Left colon (tissue), 2 donors: ENCODE measurements around the gene ATG12. TPM values are rescaled to one million over a fixed set of nuclear protein-coding genes. Genes with fewer than 3 reads are reported as not detected.
"Not testable (repeated sequence)": the region's sequence is repeated elsewhere in the genome, so short reads cannot be mapped to it uniquely, and the experiment has no call there.

Experiments
- ATAC-seq: fragments of 200-7000 bp; cut with Tn5 transposase; one replicate; pipeline ENCODE4 v1.9.1; 2020; ENCODE audit warnings: mild to moderate bottlenecking, moderate library complexity
- DNase-seq, 2 donors: peaks; one replicate each; pipeline ENCODE4 v3.0.0-alpha.2; 2020
- intact Hi-C, 2 donors: fragments of 100-400 bp; cut with DNase I in 1 of 2; cut with micrococcal nuclease in 1 of 2; formaldehyde crosslinking; loops; one replicate each; pipeline versions ENCODE4 v1.11.2 to v1.14.0; 2022; cut with DNase I, micrococcal nuclease
- total RNA-seq, 2 donors: library from RNA; stranded (reverse); fragmentation: NEBNext Ultra II Directional; extraction: Animal tissue kit (Norgen Biotek cat#: 25700); gene quantifications; one replicate each; pipeline ENCODE4 v1.2.1, GENCODE V29; 2021
- donor health status: DM: no; HTN: no; CAD: no.
- donor health status: DM: yes; HTN: yes; CAD: no.

ATG12 gene
- total RNA-seq, 2 donors from 2014 or later: 31.2 to 32.8 TPM

DNA sequence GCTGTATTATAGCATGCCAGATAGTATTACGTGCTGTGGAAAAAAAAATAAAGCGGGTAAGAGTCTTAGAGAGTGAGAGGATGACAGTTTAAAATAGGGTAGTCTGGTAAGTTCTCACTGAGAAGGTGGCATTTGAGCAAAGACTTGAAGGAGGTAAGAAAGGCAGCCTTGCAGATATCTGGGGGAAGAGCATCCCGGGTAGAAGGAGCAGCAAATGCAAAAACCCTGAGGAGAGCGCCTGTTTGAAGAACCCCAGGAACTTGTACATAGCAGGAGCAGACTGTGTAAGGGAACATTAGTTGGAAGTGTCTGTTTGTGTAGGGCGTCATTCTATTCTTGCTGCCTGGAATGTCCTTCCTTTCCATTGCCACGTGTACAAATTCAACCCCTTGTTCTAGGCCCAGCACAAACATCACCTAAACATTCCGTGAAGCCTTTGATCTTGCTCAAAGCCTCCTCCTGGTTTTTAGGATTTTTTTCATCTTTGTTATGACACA lies 3.0 kb upstream of the ATG12 start:
- intact Hi-C loops: no loop called here
- ATAC-seq: no peak

DNA sequence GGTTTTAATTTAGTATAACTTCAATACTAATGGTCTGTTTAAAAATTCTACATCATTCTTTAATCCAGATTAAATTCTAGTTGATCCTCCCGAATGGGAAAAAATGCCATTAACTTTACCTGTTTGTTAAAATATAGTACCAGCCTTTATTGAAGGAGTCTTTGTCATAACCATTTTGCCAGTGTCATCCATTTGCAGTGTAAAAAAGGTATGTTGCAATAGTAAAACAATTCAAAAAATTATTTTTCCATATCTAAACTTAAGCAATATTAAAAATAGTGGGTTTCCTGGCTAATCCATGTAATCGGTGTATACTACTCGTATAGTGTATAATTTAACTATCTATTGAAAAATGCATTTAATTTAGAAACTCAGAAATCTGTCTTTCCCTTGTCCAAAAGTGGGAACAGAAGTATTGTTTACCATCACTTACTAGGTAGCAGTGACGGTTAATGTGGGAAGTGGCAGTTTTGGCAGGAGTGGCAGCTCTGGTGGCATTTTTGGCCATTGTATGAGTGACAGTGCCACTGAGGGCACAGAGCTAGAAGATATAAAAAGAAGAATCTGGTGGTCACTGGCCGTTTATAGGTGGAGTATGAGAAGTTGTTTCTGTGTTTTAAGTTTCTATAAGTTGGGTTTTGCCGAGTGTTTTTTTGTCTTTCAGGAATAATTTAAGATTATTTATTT lies 2.2 kb upstream of the ATG12 start:
- no peak for ATAC-seq
- intact Hi-C loops: no loop called here
- DNase-seq: no peak

More for the DNA sequence above, 3.0 kb upstream of the ATG12 start:
- no peak for DNase-seq

DNA sequence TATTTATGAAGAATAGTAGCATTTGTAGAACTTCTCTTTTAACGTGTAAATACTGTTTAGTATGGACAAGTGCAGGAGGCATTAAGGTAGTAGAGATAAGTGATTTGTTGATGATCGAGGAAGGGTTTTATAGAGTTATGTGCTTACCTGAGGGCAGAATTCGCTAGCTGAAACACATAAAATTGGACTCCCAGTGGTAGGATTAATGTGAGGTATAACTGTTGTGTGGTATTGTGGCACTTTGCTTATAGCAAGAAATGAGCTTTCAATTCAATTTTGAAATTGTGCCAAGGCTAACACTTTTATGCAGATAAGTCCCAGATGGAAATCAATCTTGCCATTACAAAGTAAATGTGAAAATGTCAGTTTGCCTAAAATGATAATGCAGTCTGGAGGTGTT lies 1.6 kb upstream of the ATG12 start:
- intact Hi-C loops: no loop called here
- no peak for ATAC-seq
- no peak for DNase-seq

GRCh38 chr5:115842089-115842935 lies 947 bp upstream of the ATG12 start:
- intact Hi-C loops: no loop called here
- DNase-seq (no peak), ATAC-seq (peak; percentile 55)

GRCh38 chr5:115840873-115841272 lies 492 bp downstream of the ATG12 start:
- DNase-seq: no peak
- ATAC-seq: no peak
- intact Hi-C loops: no loop called here

DNA sequence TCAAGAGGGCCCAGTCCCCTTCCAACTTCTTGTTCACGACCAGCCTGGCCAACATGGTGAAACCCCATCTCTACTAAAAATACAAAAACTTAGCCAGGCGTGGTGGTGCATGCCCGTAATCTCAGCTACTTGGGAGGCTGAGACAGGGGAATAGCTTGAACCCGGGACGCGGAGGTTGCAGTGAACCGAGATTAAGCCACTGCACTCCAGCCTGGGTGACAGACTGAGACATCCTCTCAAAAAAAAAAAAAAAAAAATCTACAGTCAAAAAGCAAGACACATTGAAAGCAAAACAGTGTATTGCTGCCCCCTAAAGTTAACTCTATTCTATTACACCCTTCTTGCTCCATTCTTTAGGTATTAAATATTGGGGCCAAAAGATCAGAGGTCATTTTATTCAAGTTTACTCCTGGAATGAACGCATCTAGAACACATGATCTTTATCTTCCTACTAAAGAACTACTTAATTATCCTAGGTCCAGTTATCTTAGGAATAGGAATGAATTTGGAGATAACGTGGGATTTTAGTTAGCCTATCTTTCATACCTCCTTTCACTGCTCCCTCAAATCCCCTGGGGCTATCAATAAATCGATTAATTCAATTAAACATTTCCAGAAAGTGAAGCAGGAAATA lies 2.4 kb downstream of the ATG12 start:
- intact Hi-C loops: no loop called here
- no peak for DNase-seq
- ATAC-seq: no peak

GRCh38 chr5:115835481-115835880 lies 5.9 kb downstream of the ATG12 start:
- DNase-seq (no peak), ATAC-seq (no peak)
- intact Hi-C loops: no loop called here

GRCh38 chr5:115831163-115831768 lies 10.1 kb downstream of the ATG12 start:
- DNase-seq: no peak
- ATAC-seq: peak; percentile 64
- intact Hi-C loops: no loop called here

DNA sequence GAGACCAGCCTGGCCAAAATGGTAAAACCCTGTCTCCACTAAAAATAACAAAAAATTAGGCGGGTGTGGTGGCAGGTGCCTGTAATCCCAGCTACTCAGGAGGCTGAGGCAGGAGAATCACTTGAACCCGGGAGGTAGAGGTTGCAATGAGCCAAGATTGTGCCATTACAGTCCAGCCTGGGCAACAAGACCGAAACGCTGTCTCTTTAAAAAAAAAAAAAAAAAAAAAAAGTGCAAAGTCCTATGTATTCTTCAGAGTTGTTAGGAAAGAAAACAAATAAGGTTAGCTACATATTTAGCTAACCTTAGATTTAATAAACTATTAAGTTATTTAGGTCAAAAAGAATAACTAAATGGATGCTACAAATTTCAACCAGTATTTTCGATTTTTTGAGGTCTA lies 11.5 kb downstream of the ATG12 start:
- no peak for DNase-seq
- intact Hi-C loops: no loop called here
- peak; percentile 60 for ATAC-seq

GRCh38 chr5:115825948-115826347 lies 15.4 kb downstream of the ATG12 start:
- ATAC-seq: no peak
- DNase-seq: no peak
- intact Hi-C loops: no loop called here

GRCh38 chr5:115824983-115825382 lies 16.4 kb downstream of the ATG12 start:
- intact Hi-C loops, DNase-seq, ATAC-seq: not testable (repeated sequence)

DNA sequence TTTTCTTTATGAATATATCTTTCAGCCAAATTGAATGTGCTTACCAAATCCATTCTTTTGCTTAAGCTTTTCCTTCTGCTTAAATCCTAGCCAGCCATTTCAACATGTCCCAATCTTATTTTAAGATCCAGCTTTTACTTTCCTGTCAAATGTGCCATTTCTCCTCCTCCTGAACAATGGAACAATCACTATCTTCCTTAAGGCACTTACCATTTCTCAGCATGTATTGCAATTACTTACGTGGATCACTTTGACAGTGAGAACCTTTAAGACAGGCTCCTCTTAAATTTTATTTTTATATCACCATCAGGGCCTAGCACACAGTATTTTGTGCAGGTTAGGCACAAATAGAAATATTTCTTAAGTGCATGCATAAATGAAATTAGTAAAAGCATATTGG lies 20.5 kb downstream of the ATG12 start:
- intact Hi-C loops: no loop called here
- no peak for DNase-seq
- no peak for ATAC-seq

GRCh38 chr5:115818821-115819220 lies 22.5 kb downstream of the ATG12 start:
- ATAC-seq (no peak), DNase-seq (no peak)
- intact Hi-C loops: no loop called here

DNA sequence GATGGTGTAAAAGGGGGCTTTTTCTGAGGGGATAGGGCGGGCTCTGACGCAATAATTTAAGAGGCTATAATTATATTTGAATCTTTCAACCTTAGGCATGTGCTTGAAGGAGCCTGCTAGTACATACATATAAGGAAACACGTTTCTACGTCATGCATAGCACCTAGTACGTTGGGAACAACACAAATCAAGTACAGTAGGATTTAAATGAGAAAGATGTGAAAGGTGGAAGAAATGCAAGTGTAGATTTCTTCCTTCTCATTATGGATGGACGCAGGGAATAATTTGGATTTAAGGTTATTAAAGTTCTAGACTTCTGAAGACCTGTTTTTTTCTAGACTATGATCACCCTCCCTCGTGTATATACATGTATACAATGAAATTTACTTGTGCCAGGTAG lies 24.0 kb downstream of the ATG12 start:
- ATAC-seq (no peak), DNase-seq (no peak)
- intact Hi-C loops: no loop called here

GRCh38 chr5:115816226-115817081 lies 24.9 kb downstream of the ATG12 start, which contains the start of gene CDO1:
Gene CDO1, minus strand, starts transcription at chr5:115816659. Its CDS starts 262 bp downstream, at chr5:115816397.
- intact Hi-C loops: no loop called here
- ATAC-seq (no peak), DNase-seq (peak in 1 of 2 donors; percentile 25)

- no peak for DNase-seq
- intact Hi-C loops: no loop called here
- no peak for ATAC-seq
Observed at GRCh38 chr5:115815693-115816225, 25.6 kb downstream of the ATG12 start.

DNA sequence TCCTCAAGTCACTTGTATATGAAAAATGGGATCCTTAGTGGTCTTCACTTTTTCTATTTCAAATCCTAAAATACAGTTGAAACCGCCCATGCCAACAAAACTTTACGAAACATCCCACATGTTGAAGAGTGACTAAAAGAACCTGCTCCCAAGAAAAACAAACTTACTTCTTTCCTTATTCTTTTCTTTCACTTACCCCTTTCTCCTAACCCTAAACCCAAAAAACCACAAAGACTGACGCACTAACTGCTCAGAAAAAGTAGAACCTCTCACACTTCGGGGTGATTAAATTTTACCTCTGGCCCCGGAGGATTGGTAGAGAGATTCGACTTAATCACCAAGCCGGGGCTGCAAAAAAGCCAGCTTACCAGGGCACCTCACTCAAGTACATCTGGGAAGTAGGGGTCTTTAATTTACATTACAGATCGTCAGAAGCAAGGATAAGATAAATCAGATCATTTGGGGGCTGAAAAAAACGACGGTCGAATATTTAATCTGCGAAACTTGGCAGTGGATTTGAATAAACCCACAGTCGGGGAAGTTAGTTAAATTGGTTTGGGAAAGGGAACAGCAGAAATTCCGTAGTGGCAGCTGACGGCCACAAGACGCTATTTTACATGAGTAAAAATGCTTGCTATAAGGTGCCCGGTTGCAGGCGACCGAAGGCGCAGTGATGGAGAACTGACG lies 26.2 kb downstream of the ATG12 start:
- no peak for ATAC-seq
- intact Hi-C loops: no loop called here
- DNase-seq: no peak

DNA sequence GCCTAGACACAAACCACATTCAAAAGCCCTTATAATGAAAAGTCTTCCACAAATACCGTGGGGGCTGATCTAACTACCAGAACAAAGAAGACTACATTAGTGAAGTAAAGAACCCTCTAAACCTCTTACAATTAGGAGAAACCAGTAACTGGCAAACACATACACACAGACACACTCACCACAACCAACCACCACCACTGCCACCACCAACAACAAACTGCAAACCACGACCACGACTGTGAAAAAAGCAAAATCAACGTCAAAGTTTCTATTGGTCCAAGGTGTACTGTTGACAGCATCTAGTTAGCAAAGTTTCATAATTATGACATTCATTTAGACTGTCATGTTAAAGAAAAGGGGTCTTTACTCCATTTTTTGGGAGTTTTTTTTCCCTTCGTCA lies 27.6 kb downstream of the ATG12 start:
- DNase-seq: no peak
- ATAC-seq: no peak
- intact Hi-C loops: no loop called here
